DMS53 treated with DMSO at 0.1 percent for 48 hours (cell line): ENCODE data around the gene LCT.
"Not testable (repeated sequence)": the region's sequence is repeated elsewhere in the genome, so short reads cannot be mapped to it uniquely, and the experiment has no call there.

Experiments
- DNase-seq: peaks from one replicate; lab custom pipeline; 2025; ENCODE audit not compliant: unreplicated experiment; lab: John Stamatoyannopoulos, UW

LCT gene

GRCh38 chr2:135836596-135837270 is at the start of gene LCT:
Gene LCT (minus strand): TSS chr2:135837184. CDS start chr2:135837169, 15 bp downstream.
- DNase-seq: no peak

GRCh38 chr2:135885709-135886108 is 48.7 kb upstream of the LCT start:
- DNase-seq: no peak

GRCh38 chr2:135882415-135882814 is 45.4 kb upstream of the LCT start:
- no peak for DNase-seq

GRCh38 chr2:135876770-135877169 is 39.8 kb upstream of the LCT start:
- not testable (repeated sequence) for DNase-seq

- DNase-seq: peak; percentile 60
Measured at GRCh38 chr2:135876066-135876711, 39.2 kb upstream of the LCT start, which contains the start of gene MCM6. Gene MCM6 (minus strand): TSS chr2:135876443. CDS start chr2:135876365, 78 bp downstream.

- DNase-seq: no peak
Measured at GRCh38 chr2:135875491-135876065, 38.6 kb upstream of the LCT start.

GRCh38 chr2:135874777-135875365 is 37.9 kb upstream of the LCT start:
- DNase-seq: no peak

GRCh38 chr2:135870571-135870970 is 33.6 kb upstream of the LCT start:
- DNase-seq: no peak

GRCh38 chr2:135863233-135863632 is 26.2 kb upstream of the LCT start:
- DNase-seq: no peak

- DNase-seq: no peak
Measured at GRCh38 chr2:135862718-135863117, 25.7 kb upstream of the LCT start.

- DNase-seq: no peak
Measured at GRCh38 chr2:135853401-135853800, 16.4 kb upstream of the LCT start.

GRCh38 chr2:135851858-135852257 is 14.9 kb upstream of the LCT start:
- DNase-seq: no peak

GRCh38 chr2:135850892-135851668 is 14.1 kb upstream of the LCT start:
- DNase-seq: no peak

GRCh38 chr2:135849087-135849486 is 12.1 kb upstream of the LCT start:
- DNase-seq: no peak

GRCh38 chr2:135845997-135846396 is 9.0 kb upstream of the LCT start:
- no peak for DNase-seq

- DNase-seq: no peak
Measured at GRCh38 chr2:135845257-135845656, 8.3 kb upstream of the LCT start.

- no peak for DNase-seq
Measured at GRCh38 chr2:135844301-135844895, 7.4 kb upstream of the LCT start.

- no peak for DNase-seq
Measured at GRCh38 chr2:135843671-135844070, 6.7 kb upstream of the LCT start.

GRCh38 chr2:135840601-135841000 is 3.6 kb upstream of the LCT start:
- DNase-seq: no peak

- DNase-seq: no peak
Measured at GRCh38 chr2:135839713-135840112, 2.7 kb upstream of the LCT start.

GRCh38 chr2:135838502-135838901 is 1.5 kb upstream of the LCT start:
- DNase-seq: no peak
